Esophagus muscularis mucosa (tissue), 4 donors: ENCODE data around the gene TRIP13. TPM values are rescaled to one million over a fixed set of nuclear protein-coding genes. Genes with fewer than 3 reads are reported as not detected.

ENCODE experiments used
- DNase-seq: peaks from one replicate; pipeline ENCODE4 v3.0.0-alpha.2; 2017; ENCODE audit errors: extremely low spot score
- H3K27ac ChIP-seq, 4 donors: fragments of 200-600 bp; sonication (generic); replicated peaks in 1 of 4; 1 replicate in 3 of 4; 2 replicates in 1 of 4; pipeline ENCODE4 v1.5.1; 2016 to 2019; ENCODE audit warnings: mild to moderate bottlenecking in 1 of 4
- H3K27me3 ChIP-seq, 4 donors: fragments of 200-600 bp; sonication (generic); one replicate each; pipeline versions ENCODE4 v1.5.1 to v1.6.0; 2016 to 2019
- H3K36me3 ChIP-seq, 4 donors: fragments of 200-600 bp; sonication (generic); one replicate each; pipeline ENCODE4 v1.5.1; 2016 to 2019
- H3K4me1 ChIP-seq, 4 donors: fragments of 200-600 bp; sonication (generic); one replicate each; pipeline ENCODE4 v1.5.1; 2016 to 2019
- H3K4me3 ChIP-seq, 4 donors: fragments of 200-600 bp; sonication (generic); 1 replicate in 2 of 4; 2 replicates in 2 of 4; pipeline ENCODE4 v1.5.1; 2016 to 2019; ENCODE audit warnings: mild to moderate bottlenecking in 4 of 4, moderate library complexity in 1 of 4
- H3K9me3 ChIP-seq, 4 donors: fragments of 200-600 bp; sonication (generic); 1 replicate in 3 of 4; 2 replicates in 1 of 4; pipeline ENCODE4 v1.5.1; 2016 to 2019
- CTCF ChIP-seq, 3 experiments: fragments of 200-600 bp in 2 of 3; fragments of 450-650 bp in 1 of 3; sonication (generic) in 2 of 3; IDR thresholded peaks; one replicate each; pipeline ENCODE4 v1.5.1; 2017 to 2019; ENCODE audit warnings: antibody characterized with exemption in 3 of 3, mild to moderate bottlenecking in 2 of 3, moderate library complexity in 1 of 3
- EP300 ChIP-seq: sonication (generic); formaldehyde crosslinking; IDR thresholded peaks from one replicate; pipeline ENCODE4 v1.6.1; 2017; ENCODE audit warnings: antibody characterized with exemption
- POLR2A ChIP-seq: fragments of 450-650 bp; IDR thresholded peaks from one replicate; pipeline ENCODE4 v1.6.1; 2017; ENCODE audit warnings: antibody characterized with exemption, moderate library complexity, mild to moderate bottlenecking, low read depth
- POLR2AphosphoS5 ChIP-seq, 2 donors: sonication (generic); formaldehyde crosslinking; IDR thresholded peaks; one replicate each; pipeline ENCODE4 v1.6.1; 2017; ENCODE audit warnings: antibody characterized with exemption in 2 of 2
- WGBS: methylation state at CpG from one replicate; pipeline ENCODE4 v1.1.5; 2018; 5-methylcytosine and 5-hydroxymethylcytosine counted together
- intact Hi-C: fragments of 100-400 bp; cut with DNase I; formaldehyde crosslinking; loops from one replicate; pipeline ENCODE4 v1.15.1; 2023
- total RNA-seq, 4 donors: library from RNA; depleted of rRNA; stranded (reverse); fragments of >200 nt; gene quantifications; one replicate each; pipeline versions ENCODE4 v1.1.0 to v1.2.1, GENCODE V29; 2016

TRIP13 gene
- total RNA-seq, 4 donors from 2014 or later = 0.65 to 0.92 (median 0.66) TPM; not detected in 1

DNA sequence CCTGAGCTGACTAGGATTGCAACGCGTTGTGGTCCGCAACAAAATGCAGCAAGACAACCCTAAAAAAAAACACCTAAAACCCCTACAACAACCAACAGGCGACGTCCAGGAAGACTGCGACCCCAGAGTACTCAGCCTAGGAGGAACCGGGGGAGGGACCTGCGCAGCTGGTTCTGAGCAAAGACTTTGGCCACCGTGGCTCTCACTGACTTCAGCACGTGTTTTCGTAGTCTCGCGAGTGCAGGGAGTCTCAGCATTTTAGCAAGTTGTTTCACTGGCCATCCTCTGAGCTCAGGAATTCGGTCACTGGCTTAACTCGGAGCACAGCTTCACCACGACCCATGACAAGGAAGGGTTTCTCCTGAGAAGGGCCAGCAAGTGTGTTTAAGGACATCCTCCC lies 33.3 kb upstream of the TRIP13 start:
- H3K4me3 ChIP-seq = no peak overlapping the region
- TF ChIP-seq POLR2AphosphoS5 (IDR thresholded peaks at IDR 0.05) = no peak
- no peak for TF ChIP-seq POLR2A
- TF ChIP-seq CTCF (IDR thresholded peaks at IDR 0.05) = no peak
- no peak for TF ChIP-seq EP300
- no peak overlapping the region for H3K27ac ChIP-seq
- WGBS = 84% methylated on average over 13 of the region's 16 CpGs
- H3K27me3 ChIP-seq = peaks cover 0 to 16% (median 0%) of the 10 kb centered on the region in 4 donors
- DNase-seq = no peak
- peaks cover 19 to 34% (median 30%) of the 10 kb centered on the region in 4 donors for H3K36me3 ChIP-seq
- peaks cover 0 to 1% (median under 1%) of the 10 kb centered on the region in 4 donors for H3K4me1 ChIP-seq
- intact Hi-C loops = no loop called here
- H3K9me3 ChIP-seq = no peaks in the 10 kb centered on the region

DNA sequence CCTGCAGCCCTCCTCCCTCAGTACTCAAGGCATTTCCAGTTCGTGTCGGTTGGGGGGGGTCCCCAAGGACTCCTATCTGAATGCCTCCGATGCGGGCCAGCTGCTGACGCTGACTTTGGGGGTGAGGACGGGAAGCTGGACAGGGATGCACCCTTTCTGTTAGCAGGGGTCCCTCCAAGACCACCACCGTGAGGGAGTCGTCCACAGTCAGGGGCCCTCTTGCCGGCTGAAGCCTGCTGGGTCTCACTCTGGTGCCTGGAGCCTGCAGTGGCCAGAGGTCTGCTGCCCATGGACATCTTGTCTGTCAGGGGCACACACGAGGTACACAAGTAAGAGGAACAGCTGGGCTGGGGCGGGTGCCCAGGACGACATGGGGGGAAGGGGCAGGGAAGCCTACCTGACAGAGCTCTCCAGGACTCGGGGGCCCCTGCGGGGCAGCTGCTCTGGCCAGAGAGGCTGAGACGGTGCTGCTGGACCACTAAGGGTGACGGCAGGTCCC lies 32.8 kb upstream of the TRIP13 start:
- intact Hi-C loops = no loop called here
- peaks cover 24 to 39% (median 34%) of the 10 kb centered on the region in 4 donors for H3K36me3 ChIP-seq

DNA sequence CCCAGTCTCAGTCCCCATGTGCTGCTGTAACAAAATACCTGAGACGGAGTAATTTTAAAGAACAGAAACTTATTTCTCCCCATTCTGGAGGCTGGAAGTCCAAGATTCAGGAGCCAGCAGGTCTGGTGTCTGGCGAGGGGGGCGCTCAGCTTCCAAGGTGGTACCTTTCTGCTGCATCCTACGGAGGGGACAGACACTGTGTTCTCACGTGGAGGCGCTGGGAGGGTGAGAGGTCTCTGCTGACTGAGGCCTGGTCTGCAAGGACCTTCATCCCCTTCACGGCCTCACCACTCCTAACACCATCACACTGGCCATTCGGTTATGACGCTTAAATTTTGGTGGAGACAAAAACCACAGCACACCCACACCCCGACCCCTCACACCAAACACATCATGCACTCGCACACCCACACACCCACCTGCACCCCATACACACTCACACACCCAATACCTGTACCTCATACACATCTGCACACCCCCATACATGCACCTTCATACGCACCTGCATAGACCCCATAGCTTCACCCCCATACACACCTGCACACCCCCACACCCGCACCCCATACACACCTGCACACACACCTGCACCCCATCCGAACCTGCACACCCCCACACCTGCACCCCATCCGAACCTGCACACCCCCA lies 32.1 kb upstream of the TRIP13 start:
- Histone ChIP-seq H3K27me3 (peaks cover 0 to 3% (median 0%) of the 10 kb centered on the region in 4 donors), H3K4me1 (peaks cover 0 to 14% (median 12%) of the 10 kb centered on the region in 4 donors), H3K9me3 (no peaks in the 10 kb centered on the region), H3K4me3 (no peak overlapping the region), H3K27ac (no peak overlapping the region), H3K36me3 (peaks cover 30 to 47% (median 42%) of the 10 kb centered on the region in 4 donors)
- 89% methylated on average over 14 of the region's 15 CpGs for WGBS
- intact Hi-C loops = no loop called here
- no peak for TF ChIP-seq POLR2A
- no peak for TF ChIP-seq EP300
- no peak for TF ChIP-seq CTCF (IDR thresholded peaks at IDR 0.05)
- no peak for TF ChIP-seq POLR2AphosphoS5 (IDR thresholded peaks at IDR 0.05)
- DNase-seq = no peak

More for the DNA sequence above, 32.8 kb upstream of the TRIP13 start:
- H3K4me1 ChIP-seq = peaks cover 0 to 6% (median 5%) of the 10 kb centered on the region in 4 donors
- H3K4me3 ChIP-seq = no peak overlapping the region
- H3K27me3 ChIP-seq = peaks cover 0 to 11% (median 0%) of the 10 kb centered on the region in 4 donors
- TF ChIP-seq EP300 = no peak
- TF ChIP-seq POLR2A = no peak
- no peak for TF ChIP-seq POLR2AphosphoS5 (IDR thresholded peaks at IDR 0.05)
- TF ChIP-seq CTCF (IDR thresholded peaks at IDR 0.05) = no peak
- 84% methylated on average over 13 of the region's 16 CpGs for WGBS
- H3K9me3 ChIP-seq = no peaks in the 10 kb centered on the region
- DNase-seq = no peak
- no peak overlapping the region for H3K27ac ChIP-seq

GRCh38 chr5:861442-862366 lies 31.0 kb upstream of the TRIP13 start:
- no peak for DNase-seq
- H3K36me3 ChIP-seq = peaks cover 30 to 57% (median 52%) of the 10 kb centered on the region in 4 donors
- H3K27ac ChIP-seq = no peak overlapping the region
- intact Hi-C loops = no loop called here
- no peaks in the 10 kb centered on the region for H3K9me3 ChIP-seq
- peaks cover 0 to 16% (median 12%) of the 10 kb centered on the region in 4 donors for H3K4me1 ChIP-seq
- 87% methylated on average over 8 of the region's 22 CpGs for WGBS
- TF ChIP-seq POLR2A (no peak), EP300 (no peak), POLR2AphosphoS5 (IDR thresholded peaks at IDR 0.05) (no peak), CTCF (IDR thresholded peaks at IDR 0.05) (no peak)
- H3K27me3 ChIP-seq = no peaks in the 10 kb centered on the region
- H3K4me3 ChIP-seq = no peak overlapping the region
